Activated CD4-positive, alpha-beta T cell treated with anti-CD3 and anti-CD28 coated beads, Interleukin-2, amount 50 U/mL, for 24 hours (primary cell): ENCODE measurements around the gene PCDHGA4.
"Not testable (repeated sequence)": the region's sequence is repeated elsewhere in the genome, so short reads cannot be mapped to it uniquely, and the experiment has no call there.

Experiments
- DNase-seq, 2 donors: peaks; one replicate each; pipeline ENCODE4 v3.0.0-alpha.2; 2020; ENCODE audit warnings: low read depth in 1 of 2, low spot score in 1 of 2

Gene PCDHGA4

DNA sequence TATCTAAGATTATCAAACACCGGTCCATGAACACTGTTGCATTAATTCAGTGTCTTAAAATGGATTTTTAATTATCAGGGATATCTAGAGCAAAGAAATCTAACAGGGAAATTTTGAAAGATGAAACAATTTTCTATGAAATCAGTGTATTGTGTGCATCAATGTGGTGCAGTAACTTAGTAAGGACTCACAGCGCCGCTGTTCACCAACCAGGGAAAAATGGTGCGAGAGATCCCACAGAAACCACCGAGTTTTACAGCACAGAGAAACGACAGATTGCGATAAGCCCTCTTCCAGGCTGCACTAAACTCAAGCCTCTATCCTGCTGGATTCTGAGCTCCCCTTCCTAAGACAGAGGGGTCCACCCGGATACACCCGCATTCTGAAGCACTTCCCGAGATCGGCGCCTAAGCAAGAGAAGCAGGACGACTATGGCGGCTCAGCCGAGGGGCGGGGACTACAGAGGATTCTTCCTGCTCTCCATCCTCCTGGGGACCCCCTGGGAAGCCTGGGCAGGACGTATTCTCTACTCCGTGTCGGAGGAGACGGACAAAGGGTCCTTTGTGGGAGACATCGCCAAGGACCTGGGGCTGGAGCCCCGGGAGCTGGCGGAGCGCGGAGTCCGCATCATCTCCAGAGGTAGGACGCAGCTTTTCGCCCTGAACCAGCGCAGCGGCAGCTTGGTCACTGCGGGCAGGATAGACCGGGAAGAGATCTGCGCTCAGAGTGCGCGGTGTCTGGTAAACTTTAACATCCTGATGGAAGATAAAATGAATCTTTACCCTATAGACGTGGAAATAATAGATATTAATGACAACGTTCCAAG is 27.9 kb downstream of the PCDHGA4 start, which contains the start of gene PCDHGA7:
PCDHGA7 (plus strand) TSS at position 274 of the 826 bp plus-strand sequence; CDS start at position 432, 158 bp downstream.
- no peak for DNase-seq

DNA sequence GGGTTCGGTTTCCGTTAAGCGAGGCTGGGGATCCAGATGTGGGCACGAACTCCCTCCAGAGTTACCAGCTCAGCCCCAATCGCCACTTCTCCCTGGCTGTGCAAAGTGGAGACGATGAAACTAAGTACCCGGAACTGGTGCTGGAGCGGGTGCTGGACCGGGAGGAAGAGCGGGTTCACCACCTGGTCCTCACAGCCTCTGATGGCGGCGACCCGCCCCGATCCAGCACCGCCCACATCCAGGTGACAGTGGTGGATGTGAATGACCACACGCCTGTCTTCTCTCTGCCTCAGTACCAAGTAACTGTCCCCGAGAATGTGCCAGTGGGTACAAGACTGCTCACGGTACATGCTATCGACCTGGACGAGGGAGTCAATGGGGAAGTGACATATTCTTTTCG is 28.5 kb downstream of the PCDHGA4 start:
- DNase-seq, result no peak

DNA sequence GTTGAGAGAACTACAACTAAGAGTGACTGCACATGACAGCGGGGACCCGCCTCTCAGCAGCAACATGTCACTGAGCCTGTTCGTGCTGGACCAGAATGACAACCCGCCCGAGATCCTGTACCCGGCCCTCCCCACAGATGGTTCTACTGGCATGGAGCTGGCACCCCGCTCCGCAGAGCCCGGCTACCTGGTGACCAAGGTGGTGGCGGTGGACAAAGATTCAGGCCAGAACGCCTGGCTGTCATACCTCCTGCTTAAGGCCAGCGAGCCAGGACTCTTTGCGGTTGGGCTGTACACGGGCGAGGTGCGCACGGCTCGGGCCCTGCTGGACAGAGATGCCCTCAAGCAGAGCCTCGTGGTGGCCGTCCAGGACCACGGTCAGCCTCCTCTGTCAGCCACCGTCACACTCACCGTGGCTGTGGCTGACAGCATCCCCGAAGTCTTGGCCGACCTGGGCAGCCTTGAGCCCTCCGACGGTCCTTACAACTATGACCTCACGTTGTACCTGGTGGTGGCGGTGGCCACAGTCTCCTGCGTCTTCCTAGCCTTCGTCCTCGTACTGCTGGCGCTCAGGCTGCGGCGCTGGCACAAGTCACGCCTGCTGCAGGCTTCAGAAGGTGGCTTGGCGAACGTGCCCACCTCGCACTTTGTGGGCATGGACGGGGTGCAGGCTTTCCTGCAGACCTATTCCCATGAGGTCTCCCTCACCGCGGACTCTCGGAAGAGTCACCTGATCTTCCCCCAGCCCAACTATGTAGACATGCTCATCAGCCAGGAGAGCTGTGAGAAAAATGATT is 29.8 kb downstream of the PCDHGA4 start:
- no peak for DNase-seq

DNA sequence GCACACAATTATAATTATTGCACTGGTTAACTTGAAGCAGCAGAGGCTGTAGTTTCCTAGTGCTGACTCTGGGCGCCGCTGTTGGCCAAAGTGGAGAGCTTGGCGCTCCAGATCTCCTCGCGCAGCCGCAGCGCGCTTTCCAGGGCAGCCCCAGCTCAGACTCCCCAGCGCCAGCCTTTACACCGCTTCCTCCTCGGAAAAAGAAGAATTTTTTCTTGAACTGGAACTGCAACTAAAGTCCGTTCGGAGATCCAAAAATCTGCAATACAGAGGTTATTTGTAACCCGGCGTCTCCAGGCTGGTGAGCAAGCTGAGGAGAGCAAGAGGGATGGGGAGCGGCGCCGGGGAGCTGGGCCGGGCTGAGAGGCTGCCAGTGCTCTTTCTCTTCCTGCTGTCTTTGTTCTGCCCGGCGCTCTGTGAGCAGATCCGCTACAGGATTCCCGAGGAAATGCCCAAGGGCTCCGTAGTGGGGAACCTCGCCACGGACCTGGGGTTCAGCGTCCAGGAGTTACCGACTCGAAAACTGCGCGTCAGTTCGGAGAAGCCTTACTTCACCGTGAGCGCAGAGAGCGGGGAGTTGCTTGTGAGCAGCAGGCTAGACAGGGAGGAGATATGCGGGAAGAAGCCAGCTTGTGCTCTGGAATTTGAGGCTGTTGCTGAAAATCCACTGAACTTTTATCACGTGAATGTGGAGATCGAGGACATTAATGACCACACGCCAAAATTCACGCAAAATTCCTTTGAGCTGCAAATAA is 32.9 kb downstream of the PCDHGA4 start, which contains the start of gene PCDHGB4:
PCDHGB4 (plus strand) TSS at position 142 of the 755 bp plus-strand sequence; CDS start at position 329, 187 bp downstream.
- not testable (repeated sequence) for DNase-seq

DNA sequence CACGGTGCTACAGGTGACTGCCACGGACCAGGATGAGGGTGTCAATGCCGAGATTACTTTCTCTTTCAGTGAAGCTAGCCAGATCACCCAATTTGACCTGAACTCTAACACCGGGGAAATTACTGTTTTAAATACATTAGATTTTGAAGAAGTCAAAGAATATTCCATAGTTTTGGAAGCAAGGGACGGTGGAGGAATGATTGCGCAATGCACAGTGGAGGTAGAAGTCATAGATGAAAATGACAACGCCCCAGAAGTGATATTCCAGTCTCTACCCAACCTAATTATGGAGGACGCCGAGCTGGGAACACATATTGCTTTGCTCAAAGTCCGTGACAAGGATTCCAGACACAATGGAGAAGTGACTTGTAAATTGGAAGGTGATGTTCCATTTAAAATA is 33.8 kb downstream of the PCDHGA4 start:
- DNase-seq, result no peak

DNA sequence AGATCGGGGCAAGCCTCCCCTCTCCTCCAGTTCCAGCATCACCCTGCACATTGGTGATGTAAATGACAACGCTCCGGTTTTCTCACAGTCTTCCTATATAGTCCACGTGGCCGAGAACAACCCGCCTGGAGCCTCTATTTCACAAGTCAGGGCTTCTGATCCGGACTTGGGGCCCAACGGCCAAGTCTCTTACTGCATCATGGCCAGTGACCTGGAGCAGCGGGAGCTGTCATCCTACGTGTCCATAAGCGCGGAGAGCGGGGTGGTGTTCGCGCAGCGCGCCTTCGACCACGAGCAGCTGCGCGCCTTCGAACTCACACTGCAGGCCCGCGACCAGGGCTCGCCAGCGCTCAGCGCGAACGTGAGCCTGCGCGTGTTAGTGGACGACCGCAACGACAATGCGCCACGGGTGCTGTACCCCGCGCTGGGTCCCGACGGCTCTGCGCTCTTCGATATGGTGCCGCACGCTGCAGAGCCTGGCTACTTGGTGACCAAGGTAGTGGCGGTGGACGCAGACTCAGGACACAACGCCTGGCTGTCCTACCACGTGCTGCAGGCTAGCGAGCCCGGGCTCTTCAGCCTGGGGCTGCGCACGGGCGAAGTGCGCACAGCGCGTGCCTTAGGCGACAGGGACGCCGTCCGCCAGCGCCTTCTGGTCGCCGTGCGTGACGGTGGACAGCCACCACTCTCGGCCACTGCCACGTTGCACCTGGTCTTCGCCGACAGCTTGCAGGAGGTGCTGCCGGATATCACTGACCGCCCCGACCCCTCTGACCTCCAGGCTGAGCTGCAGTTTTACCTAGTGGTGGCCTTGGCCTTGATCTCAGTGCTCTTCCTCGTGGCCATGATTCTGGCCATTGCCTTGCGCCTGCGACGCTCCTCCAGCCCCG is 34.6 kb downstream of the PCDHGA4 start:
- no peak for DNase-seq

DNA sequence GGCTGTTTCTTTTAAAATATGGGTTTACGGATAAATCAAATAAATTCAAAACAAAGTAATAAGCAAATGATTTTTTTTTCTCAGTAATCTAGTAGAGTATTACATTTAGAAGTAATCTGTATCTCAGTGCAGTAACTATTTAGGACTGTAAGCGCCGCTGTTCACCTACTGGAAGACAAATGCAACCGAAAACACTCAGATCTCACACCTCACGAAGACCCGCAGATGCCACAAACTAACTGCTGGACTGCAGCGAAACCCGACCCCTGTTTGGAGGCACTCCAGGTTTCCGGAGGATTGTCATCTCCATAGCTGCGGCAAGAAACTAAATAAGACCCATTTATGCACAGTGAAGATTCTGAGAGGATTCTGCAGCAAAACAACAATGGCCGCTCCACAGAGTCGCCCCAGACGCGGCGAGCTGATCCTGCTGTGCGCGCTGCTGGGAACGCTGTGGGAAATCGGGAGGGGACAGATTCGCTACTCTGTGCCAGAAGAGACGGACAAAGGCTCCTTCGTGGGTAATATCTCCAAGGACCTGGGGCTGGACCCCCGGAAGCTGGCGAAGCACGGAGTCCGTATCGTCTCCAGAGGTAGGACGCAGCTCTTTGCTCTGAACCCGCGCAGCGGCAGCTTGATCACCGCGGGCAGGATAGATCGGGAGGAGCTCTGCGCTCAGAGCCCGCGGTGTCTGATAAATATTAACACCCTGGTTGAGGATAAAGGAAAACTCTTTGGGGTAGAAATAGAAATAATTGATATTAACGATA is 37.8 kb downstream of the PCDHGA4 start, which contains the start of gene PCDHGA8:
PCDHGA8 (plus strand) TSS at position 205 of the 770 bp plus-strand sequence; CDS start at position 386, 181 bp downstream.
- no peak for DNase-seq

DNA sequence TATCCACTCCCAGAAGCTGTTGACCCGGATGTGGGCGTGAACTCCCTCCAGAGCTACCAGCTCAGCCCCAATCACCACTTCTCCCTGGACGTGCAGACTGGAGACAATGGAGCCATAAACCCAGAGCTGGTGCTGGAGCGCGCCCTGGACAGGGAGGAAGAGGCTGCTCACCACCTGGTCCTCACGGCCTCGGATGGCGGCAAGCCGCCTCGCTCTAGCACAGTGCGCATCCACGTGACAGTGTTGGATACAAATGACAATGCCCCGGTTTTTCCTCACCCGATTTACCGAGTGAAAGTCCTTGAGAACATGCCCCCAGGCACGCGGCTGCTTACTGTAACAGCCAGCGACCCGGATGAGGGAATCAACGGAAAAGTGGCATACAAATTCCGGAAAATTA is 38.4 kb downstream of the PCDHGA4 start:
- DNase-seq, result no peak

DNA sequence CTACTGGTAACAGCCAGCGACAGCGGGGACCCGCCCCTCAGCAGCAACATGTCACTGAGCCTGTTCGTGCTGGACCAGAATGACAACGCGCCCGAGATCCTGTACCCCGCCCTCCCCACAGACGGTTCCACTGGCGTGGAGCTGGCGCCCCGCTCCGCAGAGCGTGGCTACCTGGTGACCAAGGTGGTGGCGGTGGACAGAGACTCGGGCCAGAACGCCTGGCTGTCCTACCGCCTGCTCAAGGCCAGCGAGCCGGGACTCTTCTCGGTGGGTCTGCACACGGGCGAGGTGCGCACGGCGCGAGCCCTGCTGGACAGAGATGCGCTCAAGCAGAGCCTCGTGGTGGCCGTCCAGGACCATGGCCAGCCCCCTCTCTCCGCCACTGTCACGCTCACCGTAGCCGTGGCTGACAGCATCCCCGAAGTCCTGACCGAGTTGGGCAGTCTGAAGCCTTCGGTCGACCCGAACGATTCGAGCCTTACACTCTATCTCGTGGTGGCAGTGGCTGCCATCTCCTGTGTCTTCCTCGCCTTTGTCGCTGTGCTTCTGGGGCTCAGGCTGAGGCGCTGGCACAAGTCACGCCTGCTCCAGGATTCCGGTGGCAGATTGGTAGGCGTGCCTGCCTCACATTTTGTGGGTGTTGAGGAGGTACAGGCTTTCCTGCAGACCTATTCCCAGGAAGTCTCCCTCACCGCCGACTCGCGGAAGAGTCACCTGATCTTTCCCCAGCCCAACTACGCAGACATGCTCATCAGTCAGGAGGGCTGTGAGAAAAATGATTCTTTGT is 39.8 kb downstream of the PCDHGA4 start:
- DNase-seq, result not testable (repeated sequence)

DNA sequence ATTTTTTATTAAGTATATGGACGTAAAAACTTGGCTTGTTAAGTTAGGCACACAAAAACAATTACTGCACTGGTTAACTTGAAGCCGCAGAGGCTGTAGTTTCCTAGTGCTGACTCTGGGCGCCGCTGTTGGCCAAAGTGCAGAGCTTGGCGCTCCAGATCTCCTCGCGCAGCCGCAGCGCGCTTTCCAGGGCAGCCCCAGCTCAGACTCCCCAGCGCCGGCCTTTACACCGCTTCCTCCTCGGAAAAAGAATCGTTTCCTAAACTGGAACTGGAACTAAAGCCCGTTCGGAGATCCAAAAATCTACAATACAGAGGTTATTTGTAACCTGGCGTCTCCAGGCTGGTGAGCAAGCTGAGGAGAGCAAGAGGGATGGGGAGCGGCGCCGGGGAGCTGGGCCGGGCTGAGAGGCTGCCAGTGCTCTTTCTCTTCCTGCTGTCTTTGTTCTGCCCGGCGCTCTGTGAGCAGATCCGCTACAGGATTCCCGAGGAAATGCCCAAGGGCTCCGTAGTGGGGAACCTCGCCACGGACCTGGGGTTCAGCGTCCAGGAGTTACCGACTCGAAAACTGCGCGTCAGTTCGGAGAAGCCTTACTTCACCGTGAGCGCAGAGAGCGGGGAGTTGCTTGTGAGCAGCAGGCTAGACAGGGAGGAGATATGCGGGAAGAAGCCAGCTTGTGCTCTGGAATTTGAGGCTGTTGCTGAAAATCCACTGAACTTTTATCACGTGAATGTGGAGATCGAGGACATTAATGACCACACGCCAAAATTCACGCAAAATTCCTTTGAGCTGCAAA is 43.1 kb downstream of the PCDHGA4 start, which contains the start of gene PCDHGB5:
PCDHGB5 (plus strand) TSS at position 192 of the 796 bp plus-strand sequence; CDS start at position 373, 181 bp downstream.
- not testable (repeated sequence) for DNase-seq

DNA sequence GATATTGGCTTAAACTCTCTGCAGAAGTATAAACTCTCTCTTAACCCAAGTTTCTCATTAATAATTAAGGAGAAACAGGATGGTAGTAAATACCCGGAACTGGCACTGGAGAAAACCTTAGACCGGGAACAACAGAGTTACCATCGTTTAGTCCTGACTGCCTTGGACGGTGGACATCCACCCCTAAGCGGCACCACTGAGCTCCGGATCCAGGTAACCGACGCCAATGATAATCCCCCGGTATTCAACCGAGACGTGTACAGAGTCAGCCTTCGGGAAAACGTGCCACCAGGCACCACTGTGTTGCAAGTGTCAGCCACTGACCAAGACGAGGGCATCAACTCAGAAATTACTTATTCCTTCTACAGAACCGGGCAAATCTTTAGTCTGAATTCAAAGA is 43.8 kb downstream of the PCDHGA4 start:
- no peak for DNase-seq

DNA sequence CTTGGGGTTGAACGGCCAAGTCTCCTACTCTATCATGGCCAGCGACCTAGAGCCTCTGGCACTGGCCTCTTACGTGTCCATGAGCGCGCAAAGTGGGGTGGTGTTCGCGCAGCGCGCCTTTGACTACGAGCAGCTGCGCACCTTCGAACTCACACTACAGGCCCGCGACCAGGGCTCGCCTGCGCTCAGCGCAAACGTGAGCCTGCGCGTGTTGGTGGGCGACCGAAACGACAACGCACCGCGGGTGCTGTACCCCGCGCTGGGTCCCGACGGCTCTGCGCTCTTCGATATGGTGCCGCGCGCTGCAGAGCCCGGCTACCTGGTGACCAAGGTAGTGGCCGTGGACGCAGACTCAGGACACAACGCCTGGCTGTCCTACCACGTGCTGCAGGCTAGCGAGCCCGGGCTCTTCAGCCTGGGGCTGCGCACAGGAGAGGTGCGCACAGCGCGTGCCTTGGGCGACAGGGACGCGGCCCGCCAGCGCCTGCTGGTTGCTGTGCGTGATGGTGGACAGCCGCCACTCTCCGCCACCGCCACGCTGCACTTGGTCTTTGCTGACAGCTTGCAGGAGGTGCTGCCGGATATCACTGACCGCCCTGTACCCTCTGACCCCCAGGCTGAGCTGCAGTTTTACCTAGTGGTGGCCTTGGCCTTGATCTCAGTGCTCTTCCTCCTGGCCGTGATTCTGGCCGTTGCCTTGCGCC is 44.9 kb downstream of the PCDHGA4 start:
- no peak for DNase-seq

DNA sequence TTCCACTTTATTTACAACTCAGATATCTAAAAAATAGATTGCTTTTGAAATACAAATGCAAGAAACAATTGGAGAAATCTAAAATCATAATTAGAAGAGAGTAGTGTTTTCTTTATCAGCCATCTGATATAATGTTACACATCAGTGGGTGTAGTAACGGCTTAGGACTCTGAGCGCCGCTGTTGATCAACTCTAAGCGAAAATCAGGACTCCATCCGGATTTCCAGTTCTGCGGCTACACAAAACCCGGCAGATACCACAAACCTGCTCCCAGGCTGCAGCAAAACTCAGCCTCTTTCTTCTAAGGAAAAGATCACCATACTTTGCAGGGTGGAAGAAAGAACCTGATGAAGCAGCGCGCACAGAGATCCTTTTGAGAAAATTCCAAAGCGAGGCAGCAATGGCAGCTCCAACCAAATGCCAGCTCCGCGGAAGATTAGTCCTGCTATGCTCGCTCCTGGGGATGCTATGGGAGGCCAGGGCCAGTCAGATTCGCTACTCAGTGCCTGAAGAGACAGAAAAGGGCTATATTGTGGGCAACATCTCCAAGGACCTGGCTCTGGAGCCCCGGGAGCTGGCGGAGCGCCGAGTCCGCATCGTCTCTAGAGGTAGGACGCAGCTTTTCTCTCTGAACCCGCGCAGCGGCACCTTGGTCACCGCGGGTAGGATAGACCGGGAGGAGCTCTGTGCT is 47.9 kb downstream of the PCDHGA4 start, which contains the start of gene PCDHGA9:
PCDHGA9 (plus strand) TSS at position 226 of the 691 bp plus-strand sequence; CDS start at position 401, 175 bp downstream.
- no peak for DNase-seq

DNA sequence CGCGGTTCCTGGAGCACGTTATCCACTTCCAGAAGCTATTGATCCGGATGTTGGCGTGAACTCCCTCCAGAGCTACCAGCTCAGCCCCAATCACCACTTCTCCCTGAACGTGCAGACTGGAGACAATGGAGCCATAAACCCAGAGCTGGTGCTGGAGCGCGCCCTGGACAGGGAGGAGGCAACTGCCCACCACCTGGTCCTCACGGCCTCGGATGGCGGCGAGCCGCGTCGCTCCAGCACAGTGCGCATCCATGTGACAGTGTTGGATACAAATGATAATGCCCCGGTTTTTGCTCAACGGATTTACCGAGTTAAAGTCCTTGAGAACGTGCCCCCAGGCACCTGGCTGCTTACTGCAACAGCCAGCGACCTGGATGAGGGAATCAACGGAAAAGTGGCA is 48.6 kb downstream of the PCDHGA4 start:
- DNase-seq, result no peak
